HCEC 1CT (cell line): ENCODE measurements around the gene COL4A2.

ENCODE experiments used
- DNase-seq: peaks from one replicate; pipeline ENCODE4 v3.0.0-alpha.2; 2017

Gene COL4A2

DNA sequence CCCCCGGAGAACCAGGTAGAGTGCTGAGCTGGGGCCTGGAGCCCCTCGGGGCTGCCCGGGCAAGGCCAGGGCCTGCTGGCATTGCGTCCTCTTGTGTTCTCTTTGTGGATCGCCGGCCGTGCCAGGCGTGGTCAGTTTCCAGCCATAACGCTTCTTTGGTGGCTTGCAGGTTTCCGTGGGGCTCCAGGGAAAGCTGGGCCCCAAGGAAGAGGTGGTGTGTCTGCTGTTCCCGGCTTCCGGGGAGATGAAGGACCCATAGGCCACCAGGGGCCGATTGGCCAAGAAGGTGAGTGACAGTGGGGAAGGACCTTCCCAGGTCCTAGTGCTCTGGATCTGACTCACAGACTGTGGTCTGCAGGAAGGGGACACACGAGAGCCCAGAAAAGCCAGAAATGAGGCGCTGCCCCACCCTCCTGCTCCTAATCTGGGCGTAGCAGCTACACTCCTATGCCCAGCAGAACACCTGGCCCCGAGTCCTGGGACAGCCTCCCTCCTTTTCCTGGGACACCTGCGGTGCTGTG, 197.0 kb downstream of the COL4A2 start:
- DNase-seq: no peak

DNA sequence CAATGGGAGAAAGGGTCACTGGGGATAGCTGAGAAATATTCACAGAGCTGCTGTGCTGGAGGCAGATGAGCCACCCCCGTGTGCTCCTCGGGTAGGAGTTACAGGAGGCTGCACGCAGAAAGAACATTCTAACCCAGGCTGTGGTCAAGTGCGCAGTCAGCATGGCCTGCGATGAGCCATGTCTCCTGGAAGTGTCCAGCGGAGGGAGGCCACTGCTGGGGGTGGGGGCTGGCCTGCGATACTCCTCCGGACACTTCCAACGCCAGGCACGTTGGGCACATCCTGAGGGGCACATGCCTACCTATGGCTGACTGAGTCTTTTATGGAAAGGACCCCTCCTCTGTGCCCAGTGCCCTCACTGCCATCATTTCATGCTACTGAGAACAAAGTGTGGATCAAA, 198.5 kb downstream of the COL4A2 start:
- DNase-seq: no peak

- DNase-seq: no peak
Observed at GRCh38 chr13:110506396-110506795, 199.3 kb downstream of the COL4A2 start.

DNA sequence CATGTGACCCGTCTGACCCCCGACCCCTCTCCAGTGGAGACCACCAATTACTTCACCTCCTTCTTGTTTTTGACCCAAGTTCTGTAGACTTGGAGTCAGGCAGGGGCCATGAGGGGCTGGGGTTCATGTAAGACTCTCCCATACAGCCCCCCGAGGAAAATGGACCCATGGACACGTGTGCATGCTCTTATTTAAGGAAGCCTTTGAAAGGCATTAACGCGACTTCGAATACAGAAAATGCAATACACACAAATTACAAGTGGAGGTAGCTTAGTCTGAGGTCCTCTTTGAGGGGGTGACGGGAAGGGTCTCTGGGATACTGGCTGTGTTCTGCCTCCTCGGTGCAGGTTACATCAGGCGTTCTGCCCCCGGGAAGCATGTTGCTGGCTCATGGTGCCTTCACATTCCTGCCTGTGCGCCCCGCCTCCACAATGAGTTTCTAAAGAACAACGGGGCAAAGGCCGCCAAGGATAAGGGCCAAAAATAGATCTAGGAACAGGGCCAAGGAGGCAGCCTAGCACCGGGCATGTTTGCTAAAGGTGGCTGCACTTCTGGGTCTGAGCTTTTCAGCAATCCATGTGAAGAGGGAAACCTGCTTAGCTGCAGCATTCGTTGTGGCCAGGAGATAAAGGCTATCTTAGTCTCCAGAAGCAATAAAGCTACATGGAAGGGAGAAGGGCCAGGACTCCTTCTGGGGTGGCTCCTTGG, 199.9 kb downstream of the COL4A2 start:
- DNase-seq: no peak

- DNase-seq: no peak
Observed at GRCh38 chr13:110507678-110508381, 200.7 kb downstream of the COL4A2 start.

DNA sequence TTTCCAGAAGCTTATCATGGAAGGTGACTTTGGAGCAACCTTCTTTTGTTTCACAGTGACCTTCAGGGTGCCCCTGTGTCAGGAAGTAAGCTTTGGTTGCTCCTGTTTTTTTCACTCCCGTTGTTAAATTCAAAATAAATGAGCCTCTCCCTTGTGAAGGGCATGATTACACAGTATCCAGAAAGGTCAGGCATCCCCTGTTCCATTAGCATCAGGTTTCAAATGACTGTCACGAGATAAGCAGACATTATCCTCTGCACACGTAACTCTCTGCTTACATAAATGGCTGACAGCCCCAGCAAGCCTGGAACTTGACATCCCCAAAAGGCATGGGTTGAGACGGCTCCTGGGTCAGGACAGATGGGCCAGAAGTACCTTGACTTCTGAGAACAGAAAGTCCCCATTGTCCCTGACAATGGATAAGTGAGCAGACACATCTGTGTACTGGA, 202.4 kb downstream of the COL4A2 start:
- DNase-seq: no peak

DNA sequence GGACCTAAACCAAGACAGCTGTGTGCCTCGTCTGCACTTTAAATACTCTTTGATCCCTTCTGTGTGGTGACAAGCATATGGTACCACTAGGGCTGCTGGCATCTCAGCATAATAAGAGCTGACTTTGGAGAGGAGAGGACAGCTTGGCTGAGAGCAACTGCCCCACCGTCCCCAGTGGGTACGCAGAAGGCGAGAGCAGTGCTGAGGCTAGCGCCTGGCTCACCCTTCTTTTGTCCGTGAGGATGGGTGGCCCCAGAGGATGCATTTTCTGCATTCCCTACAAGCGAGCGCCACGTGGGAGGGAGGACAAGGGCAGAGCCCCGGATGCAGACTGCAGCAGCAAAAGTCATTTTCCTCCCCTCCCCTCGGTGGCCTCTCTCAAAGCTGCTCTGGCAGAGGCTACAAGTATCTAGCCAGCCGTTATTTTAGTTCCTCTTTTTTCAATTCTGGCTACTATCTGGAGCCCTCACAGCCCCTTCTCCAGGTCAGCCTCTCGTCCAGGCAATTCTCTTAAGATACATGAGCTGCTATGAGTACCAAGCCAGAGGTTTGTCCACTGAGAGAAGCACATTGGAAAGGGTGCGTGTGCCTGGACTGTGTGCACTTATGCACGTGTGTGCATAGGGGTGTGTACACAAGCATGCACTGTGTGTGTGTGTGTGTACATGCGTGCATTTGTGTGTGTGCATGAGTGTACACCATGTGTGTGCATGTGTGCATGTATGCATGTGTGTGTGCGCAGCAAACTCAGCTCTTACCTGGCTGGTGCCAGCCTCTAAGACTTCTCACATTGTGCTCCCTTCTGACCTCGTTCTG, 203.1 kb downstream of the COL4A2 start:
- DNase-seq: no peak

DNA sequence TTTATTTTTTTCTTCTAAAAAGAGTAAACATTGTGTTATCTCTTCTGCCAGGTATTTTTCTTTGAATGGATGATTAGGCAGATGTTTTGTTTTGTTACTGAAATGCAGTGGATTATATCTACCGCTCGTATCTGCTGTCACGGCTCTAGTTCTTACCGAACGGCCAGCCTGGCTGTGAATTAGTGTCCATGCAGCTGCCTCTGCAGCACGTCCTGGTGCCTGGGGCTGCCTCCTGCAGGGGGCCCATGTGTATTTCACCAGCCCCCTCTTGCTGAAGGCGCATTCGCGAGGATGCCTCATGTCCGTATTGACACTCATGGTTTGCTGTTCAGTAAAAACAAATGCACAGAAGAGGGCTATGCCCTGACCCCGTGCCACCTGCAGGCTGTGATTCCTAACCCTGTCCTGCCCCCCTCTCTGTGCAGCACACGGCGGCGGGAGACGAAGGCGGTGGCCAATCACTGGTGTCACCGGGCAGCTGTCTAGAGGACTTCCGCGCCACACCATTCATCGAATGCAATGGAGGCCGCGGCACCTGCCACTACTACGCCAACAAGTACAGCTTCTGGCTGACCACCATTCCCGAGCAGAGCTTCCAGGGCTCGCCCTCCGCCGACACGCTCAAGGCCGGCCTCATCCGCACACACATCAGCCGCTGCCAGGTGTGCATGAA, 204.6 kb downstream of the COL4A2 start:
- no peak for DNase-seq

- no peak for DNase-seq
Observed at GRCh38 chr13:110512198-110512740, 205.2 kb downstream of the COL4A2 start.

GRCh38 chr13:110516500-110516899, 209.4 kb downstream of the COL4A2 start:
- DNase-seq: no peak

GRCh38 chr13:110517505-110518225, 210.6 kb downstream of the COL4A2 start:
- no peak for DNase-seq

GRCh38 chr13:110518226-110518525, 211.1 kb downstream of the COL4A2 start:
- DNase-seq: no peak

GRCh38 chr13:110518571-110518970, 211.5 kb downstream of the COL4A2 start:
- DNase-seq: no peak

- no peak for DNase-seq
Observed at GRCh38 chr13:110519046-110519445, 212.0 kb downstream of the COL4A2 start.

DNA sequence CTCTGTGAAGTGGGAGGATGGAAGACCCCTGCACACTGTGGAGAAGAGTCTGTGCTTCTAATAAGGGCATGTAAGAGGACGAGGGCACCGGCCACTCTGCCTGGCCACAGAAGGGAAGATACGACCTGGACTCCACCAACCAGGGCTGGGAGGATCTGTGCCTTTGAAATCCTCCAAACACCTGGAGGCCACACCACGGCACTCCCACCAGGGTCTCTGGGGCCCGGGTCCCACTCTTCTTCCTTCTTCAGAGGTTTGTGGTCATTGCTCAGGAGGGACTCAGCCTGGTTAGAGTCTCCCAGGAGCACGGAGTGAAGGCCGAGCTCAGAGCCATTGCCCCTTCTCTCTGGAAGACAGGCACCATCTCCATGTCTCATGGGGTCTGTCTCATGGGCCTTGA, 212.4 kb downstream of the COL4A2 start:
- DNase-seq: no peak

DNA sequence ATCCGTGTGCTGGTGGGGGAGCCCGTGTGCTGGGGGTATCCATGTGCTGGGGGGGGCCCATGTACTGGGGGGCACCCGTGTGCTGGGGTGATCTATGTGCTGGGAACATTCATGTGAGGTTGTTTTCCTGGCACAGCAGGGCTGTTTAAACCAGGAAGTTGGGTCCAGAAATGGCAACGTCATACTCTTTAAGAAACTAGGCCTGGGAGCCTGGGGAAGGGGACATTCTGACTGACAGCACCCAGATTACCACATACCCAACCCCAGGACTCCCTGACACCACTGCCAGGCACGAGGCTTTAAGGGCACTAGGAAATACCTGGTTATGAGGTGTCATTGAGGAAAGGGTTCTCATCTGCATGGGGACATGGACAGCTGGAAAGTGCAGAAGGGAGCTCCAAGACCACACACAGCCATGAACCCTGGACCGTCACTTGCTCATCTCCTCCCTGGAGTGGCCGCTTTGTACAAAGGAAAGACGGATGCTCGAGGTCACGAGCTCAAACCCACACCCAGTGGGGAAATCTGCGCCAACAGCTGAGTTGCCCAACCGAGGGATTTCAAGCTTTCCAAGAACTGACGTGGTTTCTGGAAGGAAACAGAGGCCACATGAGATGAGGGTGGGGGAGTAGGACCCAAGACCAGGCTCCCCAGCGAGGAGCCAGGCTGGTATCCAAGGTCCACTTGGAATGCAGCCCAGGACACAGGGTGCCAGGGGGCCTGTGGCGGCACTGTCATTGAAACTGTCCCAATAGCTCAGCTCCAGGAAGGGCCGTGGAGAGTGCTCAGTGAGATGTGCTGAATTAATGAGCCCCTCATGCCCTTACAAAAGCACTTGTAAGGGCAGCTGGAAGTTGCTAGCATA, 213.6 kb downstream of the COL4A2 start:
- no peak for DNase-seq

DNA sequence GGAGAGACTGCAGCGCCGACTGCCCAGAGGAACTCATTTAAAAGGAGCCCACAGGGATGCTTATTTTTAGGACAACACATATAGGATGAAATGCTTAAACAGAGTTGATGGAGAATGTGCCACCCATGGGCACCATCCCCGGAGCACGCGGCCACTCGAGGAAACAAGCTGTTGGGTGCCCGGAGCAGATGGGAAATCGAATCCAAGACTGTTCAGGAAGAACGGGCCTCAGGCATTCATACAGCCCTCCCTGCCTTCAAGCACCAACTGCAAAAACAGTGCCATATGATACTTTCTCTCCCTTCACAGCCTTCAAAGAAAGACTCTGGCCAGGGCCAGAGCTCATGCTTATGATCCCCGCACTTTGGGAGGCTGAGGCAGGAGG, 214.2 kb downstream of the COL4A2 start:
- no peak for DNase-seq

- no peak for DNase-seq
Observed at GRCh38 chr13:110521946-110522345, 214.9 kb downstream of the COL4A2 start.

DNA sequence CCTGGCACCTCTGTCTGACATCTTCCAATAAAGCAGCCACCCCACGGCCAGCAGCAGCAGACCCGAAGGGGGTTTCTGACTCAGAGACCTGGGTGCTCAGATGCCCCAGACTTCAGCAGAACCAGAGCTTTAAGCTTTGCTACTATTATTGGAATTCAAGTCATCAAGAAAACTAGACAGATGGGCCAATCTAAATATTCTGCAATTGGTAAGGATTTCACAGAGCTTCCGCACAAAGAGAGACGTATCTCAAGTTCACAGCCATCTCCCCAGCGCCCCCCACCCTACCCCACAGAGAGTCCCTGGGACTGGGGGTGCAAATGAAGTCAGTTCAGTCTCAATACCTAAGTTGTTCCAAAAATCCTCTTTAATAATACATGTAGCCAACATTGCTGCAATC, 215.6 kb downstream of the COL4A2 start:
- DNase-seq: no peak

DNA sequence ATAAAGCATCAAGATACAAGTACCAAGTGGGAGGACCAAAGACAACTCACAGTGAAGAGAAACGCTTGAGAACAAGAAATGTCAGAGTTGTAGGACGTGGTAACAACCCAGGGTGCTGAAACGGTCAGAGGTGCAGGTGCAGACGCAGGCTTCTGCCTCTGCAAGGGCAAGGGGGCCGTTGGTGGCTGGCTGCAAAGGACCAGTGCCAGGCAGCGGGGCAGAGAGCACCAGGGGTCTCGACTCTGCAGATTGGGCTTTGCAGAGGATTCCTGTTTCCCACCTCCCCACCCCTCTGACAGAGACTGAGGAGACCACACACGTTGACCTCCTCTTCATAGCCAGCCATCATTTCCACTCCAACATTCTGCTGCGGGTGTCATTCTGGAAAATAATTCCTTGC, 216.1 kb downstream of the COL4A2 start:
- no peak for DNase-seq
